ENCODE measurements around the gene ZNF892.

DNA sequence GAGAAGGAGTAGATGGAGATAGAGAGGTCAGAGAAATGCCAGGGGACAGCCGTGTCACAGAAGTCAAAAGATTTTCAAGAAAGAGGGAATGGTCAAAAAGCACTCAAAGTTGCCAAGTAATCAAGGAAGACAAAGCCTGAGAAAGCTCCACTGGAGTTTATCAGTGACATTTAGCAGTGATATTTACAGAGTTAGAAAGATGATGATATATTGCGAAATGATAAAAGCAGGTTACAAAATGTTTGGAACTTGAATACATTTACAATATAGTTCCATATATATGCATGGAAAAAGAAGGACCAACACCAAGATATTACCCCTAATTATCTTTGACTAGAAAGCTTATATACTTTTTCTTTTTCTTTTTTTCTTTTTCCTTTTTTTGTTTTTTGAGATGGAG is 21.3 kb upstream of the ZNF892 start:
- TF ChIP-seq, protein P1, sequence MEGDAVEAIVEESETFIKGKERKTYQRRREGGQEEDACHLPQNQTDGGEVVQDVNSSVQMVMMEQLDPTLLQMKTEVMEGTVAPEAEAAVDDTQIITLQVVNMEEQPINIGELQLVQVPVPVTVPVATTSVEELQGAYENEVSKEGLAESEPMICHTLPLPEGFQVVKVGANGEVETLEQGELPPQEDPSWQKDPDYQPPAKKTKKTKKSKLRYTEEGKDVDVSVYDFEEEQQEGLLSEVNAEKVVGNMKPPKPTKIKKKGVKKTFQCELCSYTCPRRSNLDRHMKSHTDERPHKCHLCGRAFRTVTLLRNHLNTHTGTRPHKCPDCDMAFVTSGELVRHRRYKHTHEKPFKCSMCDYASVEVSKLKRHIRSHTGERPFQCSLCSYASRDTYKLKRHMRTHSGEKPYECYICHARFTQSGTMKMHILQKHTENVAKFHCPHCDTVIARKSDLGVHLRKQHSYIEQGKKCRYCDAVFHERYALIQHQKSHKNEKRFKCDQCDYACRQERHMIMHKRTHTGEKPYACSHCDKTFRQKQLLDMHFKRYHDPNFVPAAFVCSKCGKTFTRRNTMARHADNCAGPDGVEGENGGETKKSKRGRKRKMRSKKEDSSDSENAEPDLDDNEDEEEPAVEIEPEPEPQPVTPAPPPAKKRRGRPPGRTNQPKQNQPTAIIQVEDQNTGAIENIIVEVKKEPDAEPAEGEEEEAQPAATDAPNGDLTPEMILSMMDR (IDR thresholded peaks at IDR 0.05), result no peak
- no peak for TF ChIP-seq POLR2A (IDR thresholded peaks at IDR 0.05)
